ENCODE measurements around the gene SHANK1.

- TF ChIP-seq SMC3 (IDR thresholded peaks at IDR 0.05; ENCODE audit: low read depth, low read length) (no peak), CHD1 (IDR thresholded peaks at IDR 0.05; ENCODE audit: low read depth, low read length) (no peak), CTCF (conservative IDR thresholded peaks at IDR 0.05; ENCODE audit: low read depth, low read length) (no peak), CEBPB (IDR thresholded peaks at IDR 0.05; ENCODE audit: low read depth, low read length) (no peak), POLR2A (IDR thresholded peaks at IDR 0.05; ENCODE audit: low read depth, low read length) (no peak), RFX5 (IDR thresholded peaks at IDR 0.05; ENCODE audit: low read depth, low read length) (no peak)
Observed at GRCh38 chr19:50713556-50714236, 5.9 kb downstream of the SHANK1 start.
